ENCODE measurements around the gene GNA12.
"Not testable (repeated sequence)": the region's sequence is repeated elsewhere in the genome, so short reads cannot be mapped to it uniquely, and the experiment has no call there.

The GNA12 gene

GRCh38 chr7:2687881-2688318 is 156.2 kb downstream of the GNA12 start, which contains the start of gene AMZ1:
Gene AMZ1, plus strand, starts transcription at chr7:2688202. Its CDS starts 12,250 bp downstream, at chr7:2700452.
- DNase-seq, result no peak

GRCh38 chr7:2687338-2687869 is 156.7 kb downstream of the GNA12 start:
- no peak for DNase-seq

- DNase-seq, result no peak
Measured at GRCh38 chr7:2686101-2686500, 158.0 kb downstream of the GNA12 start.

- DNase-seq, result no peak
Measured at GRCh38 chr7:2684501-2684900, 159.6 kb downstream of the GNA12 start.

GRCh38 chr7:2681929-2682799 is 161.9 kb downstream of the GNA12 start:
- DNase-seq, result no peak

GRCh38 chr7:2680792-2681490 is 163.2 kb downstream of the GNA12 start:
- peak; percentile 80 for DNase-seq

- no peak for DNase-seq
Measured at GRCh38 chr7:2680256-2680655, 163.9 kb downstream of the GNA12 start.

GRCh38 chr7:2679135-2680127 is 164.7 kb downstream of the GNA12 start:
- not testable (repeated sequence) for DNase-seq

GRCh38 chr7:2678454-2678853 is 165.7 kb downstream of the GNA12 start:
- DNase-seq, result not testable (repeated sequence)
